Endothelial cell of hepatic sinusoid (primary cell): ENCODE measurements around the gene SASH1.

Experiments used
- in situ Hi-C: cut with HindIII; loops from 2 replicates; pipeline ENCODE4 v1.10.0; 2017; ENCODE audit warnings: low sequenced_read_pairs

SASH1 gene

DNA sequence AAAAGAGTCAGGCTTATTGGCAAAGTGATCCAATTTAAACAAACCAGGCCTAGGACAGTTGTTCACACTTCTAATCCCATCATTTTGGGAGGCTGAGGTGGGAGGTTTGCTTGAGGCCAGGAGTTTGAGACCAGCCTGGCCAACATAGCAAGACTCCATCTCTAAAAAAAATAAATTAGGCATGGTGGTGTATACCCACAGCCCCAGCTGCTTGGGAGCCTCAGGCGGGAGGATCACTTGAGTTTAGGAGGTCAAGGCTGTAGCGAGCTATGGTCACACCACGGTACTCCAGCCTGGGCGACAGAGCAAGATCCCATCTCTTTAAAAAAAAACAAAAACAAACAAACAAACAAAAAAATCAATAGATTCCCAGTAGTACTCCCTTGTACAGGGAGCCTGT lies 86.8 kb downstream of the SASH1 start:
- in situ Hi-C loops, result loop anchor here (5.0 kb wide), 1 partner anchor 62 kb away; no protein-coding TSS in a partner anchor

GRCh38 chr6:148430897-148431296 lies 88.3 kb downstream of the SASH1 start:
- in situ Hi-C loops, result no loop called here

DNA sequence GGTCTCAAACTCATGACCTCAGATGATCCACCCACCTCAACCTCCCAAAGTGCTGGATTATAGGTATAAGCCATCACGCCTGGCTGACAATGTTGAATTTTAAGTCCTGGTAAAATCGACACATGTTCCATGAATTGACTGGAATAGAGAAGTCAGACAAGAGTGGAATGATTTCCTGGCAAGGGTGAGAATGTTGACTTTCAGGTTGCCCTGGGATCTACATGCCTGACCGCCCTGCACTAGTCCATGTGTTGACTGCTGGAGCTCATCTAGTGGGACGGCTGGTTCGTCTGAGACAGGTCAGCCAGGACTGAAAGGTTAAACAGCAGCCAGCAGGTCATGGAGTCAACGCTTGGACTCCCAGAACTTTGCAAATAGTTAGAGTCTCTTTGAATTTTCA lies 88.8 kb downstream of the SASH1 start:
- in situ Hi-C loops, result no loop called here

DNA sequence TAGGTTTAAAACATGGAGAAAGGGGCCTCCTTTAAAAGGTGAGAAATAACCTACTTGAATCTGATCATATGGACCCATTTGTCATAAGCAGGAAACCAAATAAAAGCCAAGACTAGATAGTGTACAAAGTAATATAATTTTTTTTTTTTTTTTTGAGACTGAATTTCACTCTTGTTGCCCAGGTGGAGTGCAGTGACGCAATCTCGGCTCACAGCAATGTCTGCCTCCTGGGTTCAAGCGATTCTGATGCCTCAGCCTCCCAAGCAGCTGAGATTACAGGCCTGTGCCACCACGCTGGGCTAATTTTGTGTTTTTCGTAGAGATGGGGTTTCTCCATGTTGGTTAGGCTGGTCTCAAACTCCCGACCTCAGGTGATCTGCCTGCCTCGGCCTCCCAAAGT lies 89.2 kb downstream of the SASH1 start:
- in situ Hi-C loops, result no loop called here

DNA sequence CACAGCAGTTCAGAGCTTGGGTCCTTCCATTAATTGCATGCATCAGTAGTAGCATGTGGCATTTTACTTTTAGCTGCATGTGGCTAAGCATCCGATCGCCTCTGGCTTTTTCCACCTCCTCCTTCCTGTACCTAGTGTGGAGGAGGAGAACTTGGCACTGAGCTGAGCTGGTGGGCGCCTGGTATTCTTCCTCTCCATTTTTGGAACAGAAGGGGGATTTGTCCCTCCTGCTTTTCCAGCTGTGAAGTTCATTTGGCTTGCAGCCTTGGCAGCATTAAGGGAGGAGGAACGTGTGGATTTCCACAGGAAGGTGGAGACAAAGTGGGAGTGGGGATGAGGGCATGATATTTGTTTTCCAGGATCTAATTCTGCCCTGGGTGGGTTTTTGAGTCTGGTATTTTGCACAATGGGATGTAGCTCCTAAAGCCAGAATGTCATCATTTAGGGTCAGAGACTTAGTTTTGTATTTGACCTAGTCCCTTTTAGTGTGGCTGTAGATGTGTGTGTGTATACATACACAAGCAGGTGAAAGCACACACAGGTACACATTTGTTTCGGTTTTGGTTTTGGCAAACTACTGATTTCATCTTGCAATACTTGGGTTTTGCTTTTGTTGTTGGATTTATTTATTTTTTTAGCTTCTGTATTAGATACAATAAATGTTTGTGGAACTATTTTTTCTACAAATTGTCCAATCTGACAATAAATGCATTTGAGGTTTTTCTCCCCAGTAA lies 90.0 kb downstream of the SASH1 start:
- in situ Hi-C loops, result no loop called here

DNA sequence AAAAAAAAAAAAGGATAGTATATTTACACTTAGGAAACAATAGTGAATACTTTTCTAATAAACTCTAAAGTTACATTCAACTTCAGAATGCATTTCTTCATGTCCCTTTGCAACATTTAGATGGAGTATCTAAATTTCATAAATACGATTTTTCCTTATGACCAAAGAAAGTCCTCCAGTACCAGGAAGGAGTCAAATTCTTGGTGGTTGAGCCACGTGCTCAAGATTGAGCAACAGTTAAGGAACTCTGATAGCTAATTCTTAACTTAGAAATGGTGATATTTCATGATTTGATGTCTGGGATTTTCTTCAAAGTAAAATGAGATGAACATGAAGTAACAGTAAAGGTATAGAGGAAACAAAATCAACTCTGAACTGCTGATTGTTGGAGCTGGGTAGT lies 92.7 kb downstream of the SASH1 start:
- in situ Hi-C loops, result no loop called here

GRCh38 chr6:148436466-148436865 lies 93.8 kb downstream of the SASH1 start:
- in situ Hi-C loops, result no loop called here

- in situ Hi-C loops, result no loop called here
Observed at GRCh38 chr6:148438632-148439031, 96.0 kb downstream of the SASH1 start.

- in situ Hi-C loops, result no loop called here
Observed at GRCh38 chr6:148440016-148440415, 97.4 kb downstream of the SASH1 start.

- in situ Hi-C loops, result no loop called here
Observed at GRCh38 chr6:148440877-148441453, 98.3 kb downstream of the SASH1 start.

- in situ Hi-C loops, result no loop called here
Observed at GRCh38 chr6:148441454-148441911, 98.8 kb downstream of the SASH1 start.

DNA sequence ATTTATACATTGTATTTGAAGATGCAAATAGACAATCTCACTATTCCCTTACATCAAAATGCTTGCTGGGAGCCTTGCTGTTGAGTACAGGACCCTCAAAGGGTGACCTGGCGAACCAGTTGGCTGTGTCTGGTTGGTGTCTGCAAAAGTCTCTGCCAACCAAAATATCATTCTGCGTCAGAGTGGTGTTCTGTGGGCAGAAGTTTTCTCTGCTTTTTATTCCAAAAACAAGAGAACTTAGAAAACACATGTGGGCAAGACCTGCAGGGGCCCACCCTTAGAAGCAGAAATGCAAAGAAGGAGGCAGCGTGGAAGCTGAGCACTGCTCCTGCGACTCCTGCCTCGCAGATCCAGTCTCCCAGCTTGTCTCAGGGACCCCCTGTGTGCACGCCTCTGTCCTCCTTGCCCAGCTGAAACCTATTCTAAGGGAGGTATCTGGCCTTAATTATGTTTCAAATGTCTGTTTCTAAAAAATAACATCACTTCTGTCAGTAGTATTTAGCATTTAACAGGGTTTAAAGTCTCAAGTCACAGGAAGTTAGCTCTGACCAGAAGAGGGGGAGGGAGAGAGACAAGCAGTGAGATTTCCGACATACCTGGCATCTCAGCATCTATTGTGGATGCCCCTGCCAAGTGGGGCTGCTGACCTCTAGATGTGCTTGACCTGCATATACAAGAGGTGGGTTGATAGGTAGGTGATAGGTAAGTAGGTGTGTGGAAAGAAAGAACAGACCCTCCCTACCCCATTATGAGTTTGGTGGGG lies 101.3 kb downstream of the SASH1 start:
- in situ Hi-C loops, result no loop called here

GRCh38 chr6:148445116-148445515 lies 102.5 kb downstream of the SASH1 start:
- in situ Hi-C loops, result no loop called here

DNA sequence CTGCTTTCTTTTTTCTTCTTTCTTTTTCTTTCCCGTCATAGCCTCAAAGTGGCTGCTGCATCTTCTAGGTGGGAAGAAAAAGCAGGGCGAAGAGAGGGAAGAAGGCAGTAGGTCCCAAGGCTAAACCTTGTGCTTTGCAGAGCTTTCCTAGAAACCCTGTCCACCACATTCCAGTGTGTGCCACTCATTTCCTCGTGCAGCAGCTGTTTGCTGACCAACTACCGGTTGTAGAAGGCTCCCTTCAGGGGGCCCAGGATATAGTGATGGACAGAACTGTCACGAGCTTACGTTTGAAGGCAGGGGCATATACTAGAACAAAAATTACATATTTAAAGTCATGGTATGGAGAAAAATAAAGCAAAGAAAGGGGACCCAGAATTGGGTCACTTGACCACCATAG lies 103.0 kb downstream of the SASH1 start:
- in situ Hi-C loops, result no loop called here

DNA sequence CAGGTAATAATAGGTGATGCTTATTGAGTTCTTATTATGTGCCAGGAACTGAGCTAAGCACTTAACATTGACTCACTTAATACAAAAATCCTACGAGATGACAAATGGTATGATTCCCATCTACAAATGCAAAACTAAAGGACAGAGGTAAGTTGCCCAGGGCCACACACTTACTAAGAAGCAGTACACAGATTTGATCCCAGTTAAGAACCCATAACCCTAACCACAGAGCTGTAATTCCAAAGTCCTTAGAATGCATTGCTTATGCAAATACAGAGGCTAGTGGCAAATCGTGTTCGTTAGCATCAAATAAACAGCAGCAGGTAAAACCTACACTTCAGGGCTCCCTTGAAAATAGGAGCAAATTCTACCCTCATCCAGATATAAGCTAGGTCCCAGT lies 104.0 kb downstream of the SASH1 start:
- in situ Hi-C loops, result no loop called here

DNA sequence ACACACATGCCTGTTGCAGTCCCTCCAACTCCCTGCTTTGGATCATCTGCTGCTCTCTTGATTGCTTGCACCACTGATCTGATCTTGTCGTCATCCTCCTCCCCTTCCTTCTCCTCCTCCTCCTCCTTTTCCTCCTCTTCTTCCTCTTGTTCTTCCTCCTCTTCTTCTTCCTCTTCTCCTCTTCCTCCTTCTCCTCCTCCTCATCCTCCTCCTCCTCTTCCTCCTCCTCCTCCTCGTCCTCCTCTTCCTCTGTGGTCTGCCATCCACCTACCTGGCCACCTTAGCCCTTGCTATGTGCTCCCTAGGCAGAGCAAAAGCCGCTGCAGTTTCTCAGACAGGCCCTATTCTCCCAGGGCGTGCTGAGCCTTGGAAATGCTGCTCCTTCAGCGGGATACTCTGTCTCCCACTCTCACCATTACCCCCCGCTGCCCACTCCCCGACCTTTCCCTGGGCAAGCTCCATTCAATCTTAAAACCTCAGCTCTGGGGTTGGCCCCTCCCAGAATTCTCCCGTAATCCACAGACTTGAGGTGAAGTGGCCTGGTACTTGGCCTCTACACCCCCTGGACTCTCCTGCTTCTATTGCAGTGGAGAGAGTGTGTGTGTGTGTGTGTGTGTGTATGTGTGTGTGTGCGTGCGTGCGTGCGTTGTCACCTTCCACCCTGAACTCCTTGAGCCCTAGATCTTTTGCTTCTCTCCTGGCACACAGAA lies 105.0 kb downstream of the SASH1 start:
- in situ Hi-C loops, result no loop called here

- in situ Hi-C loops, result no loop called here
Observed at GRCh38 chr6:148448369-148449012, 105.9 kb downstream of the SASH1 start.

DNA sequence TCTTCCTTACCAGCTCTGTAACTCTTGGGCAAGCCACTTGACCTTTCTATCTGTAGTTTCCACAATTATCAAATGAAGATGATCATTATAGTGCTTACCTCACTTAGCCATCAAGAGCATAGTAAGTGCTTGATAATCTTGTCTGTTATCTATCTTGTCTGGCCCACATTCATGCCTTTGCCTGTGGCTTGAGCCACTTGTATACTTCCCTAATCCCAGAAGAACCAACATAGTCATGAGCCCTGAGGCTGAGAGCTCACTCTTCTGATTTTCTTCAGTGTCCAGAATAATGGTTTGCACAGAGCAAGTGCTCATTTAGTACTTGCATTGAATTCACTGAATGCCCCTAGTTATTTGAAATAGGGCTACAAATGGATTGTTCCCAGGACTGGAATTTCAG lies 108.2 kb downstream of the SASH1 start:
- in situ Hi-C loops, result no loop called here

GRCh38 chr6:148451690-148452089 lies 109.1 kb downstream of the SASH1 start:
- in situ Hi-C loops, result no loop called here

DNA sequence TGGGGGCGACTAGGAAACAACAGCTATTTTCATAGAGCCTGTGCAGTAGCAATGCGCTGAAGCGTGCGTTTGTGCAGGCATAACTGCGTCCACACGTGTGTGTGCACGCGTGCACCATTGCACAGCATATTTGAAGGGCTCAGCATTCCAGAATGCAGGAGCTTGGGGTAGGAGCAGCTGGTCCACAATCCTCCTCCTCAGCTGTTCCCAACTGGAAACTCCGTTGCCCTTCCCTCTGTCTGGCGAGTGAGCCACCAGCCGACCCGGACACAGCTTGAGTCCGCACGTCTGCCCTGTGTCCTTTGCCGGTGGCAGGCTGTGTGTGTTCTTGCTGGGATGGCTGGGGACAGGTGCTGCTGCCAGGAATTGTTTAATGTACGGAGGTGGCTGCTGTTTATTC lies 110.2 kb downstream of the SASH1 start:
- in situ Hi-C loops, result no loop called here

DNA sequence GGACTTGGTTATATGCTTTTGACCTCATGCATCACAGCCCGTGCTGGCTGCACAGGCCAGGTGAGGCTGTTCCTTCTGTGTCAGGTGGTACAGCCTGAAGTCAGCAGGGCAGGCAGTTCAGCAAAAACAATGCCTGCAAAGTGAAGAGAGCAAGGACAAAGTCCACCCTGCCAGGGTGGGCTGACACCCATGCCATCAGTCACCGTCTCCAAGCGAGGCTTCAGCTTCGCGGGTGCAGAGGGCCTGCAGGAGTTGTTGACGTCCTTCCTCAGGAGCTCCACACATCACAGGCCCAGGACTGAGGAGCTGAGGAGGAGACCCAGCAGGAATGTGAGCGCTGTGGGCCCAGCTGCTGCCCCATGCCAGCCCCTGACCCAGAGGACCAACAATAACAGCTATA lies 111.3 kb downstream of the SASH1 start:
- in situ Hi-C loops, result no loop called here
